ENCODE data around the gene RTN4RL1.

RTN4RL1 gene

DNA sequence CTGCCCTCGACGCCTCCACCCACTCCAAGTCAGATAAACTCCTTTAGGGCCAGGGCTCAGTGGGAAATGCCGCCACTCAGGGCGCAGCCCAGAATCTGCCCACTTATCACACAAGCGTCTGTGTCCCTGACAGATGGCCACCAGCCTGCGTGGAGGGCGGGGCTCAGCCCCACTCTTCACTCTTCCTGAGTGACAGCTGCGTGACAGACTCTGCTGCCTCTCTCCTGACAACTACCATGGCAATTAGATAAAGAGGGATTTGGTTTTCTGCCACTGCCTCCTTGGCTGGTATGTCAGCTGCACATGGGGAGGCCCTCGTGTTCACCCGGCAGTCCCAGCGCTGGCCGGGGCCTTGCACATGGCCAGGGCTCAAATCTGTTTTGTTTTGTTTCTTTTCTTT lies 96.2 kb downstream of the RTN4RL1 start:
- Histone ChIP-seq H3K4me3 (ENCODE audit: low read length, poor library complexity, severe bottlenecking) (no peak overlapping the region), H3K36me3 (ENCODE audit: insufficient read depth, low read length) (no peaks in the 10 kb centered on the region), H3K27me3 (ENCODE audit: insufficient read depth, low read length, poor library complexity, severe bottlenecking) (no peaks in the 10 kb centered on the region), H2AFZ (ENCODE audit: low read length) (no peak overlapping the region), H3K4me2 (ENCODE audit: low read depth, low read length, poor library complexity, severe bottlenecking) (no peak overlapping the region), H3K79me2 (ENCODE audit: insufficient read depth, low read length) (no peaks in the 10 kb centered on the region), H3K4me1 (ENCODE audit: insufficient read depth, low read length, poor library complexity, severe bottlenecking) (no peaks in the 10 kb centered on the region), H3K9ac (ENCODE audit: low read depth, low read length, poor library complexity, severe bottlenecking) (no peak overlapping the region), H3K9me3 (ENCODE audit: insufficient read depth, low read depth, low read length) (no peaks in the 10 kb centered on the region), H3K9me2 (replicated peaks; ENCODE audit: low read depth, low read length) (no peaks in the 10 kb centered on the region), H3F3A (ENCODE audit: low read depth) (no peaks in the 10 kb centered on the region), H4K20me1 (ENCODE audit: insufficient read depth, low read length, poor library complexity, severe bottlenecking) (no peaks in the 10 kb centered on the region)
- TF ChIP-seq, protein P1, sequence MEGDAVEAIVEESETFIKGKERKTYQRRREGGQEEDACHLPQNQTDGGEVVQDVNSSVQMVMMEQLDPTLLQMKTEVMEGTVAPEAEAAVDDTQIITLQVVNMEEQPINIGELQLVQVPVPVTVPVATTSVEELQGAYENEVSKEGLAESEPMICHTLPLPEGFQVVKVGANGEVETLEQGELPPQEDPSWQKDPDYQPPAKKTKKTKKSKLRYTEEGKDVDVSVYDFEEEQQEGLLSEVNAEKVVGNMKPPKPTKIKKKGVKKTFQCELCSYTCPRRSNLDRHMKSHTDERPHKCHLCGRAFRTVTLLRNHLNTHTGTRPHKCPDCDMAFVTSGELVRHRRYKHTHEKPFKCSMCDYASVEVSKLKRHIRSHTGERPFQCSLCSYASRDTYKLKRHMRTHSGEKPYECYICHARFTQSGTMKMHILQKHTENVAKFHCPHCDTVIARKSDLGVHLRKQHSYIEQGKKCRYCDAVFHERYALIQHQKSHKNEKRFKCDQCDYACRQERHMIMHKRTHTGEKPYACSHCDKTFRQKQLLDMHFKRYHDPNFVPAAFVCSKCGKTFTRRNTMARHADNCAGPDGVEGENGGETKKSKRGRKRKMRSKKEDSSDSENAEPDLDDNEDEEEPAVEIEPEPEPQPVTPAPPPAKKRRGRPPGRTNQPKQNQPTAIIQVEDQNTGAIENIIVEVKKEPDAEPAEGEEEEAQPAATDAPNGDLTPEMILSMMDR (conservative IDR thresholded peaks at IDR 0.05; ENCODE audit: low read length) = no peak
- no peak for TF ChIP-seq EZH2phosphoT487 (IDR thresholded peaks at IDR 0.05; ENCODE audit: borderline replicate concordance)

DNA sequence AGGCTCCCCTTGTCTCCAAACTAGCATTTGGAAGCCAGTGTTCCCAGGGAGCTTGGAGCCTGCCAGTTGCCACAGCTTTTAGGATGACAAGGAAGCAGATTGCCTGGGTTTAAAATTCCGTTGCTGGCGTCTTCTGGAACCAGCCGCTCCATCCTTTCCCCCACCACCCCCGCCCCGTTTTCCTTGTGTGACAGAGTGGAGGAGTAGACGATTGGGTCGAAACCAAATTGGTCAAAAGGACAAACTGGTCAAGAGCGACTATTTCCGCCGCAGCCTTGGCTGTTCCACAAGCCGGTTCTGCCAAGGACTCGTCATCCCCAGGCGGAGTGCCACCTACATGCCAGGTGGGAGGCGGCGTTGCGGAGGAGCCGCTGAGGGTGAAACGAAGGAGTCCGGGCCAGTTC lies 104.2 kb downstream of the RTN4RL1 start:
- H3K9me3 ChIP-seq (ENCODE audit: insufficient read depth, low read depth, low read length) = no peaks in the 10 kb centered on the region
- no peaks in the 10 kb centered on the region for H3K9me2 ChIP-seq (replicated peaks; ENCODE audit: low read depth, low read length)
- TF ChIP-seq, protein P1 (conservative IDR thresholded peaks at IDR 0.05; ENCODE audit: low read length) = no peak
- TF ChIP-seq EZH2phosphoT487 (IDR thresholded peaks at IDR 0.05; ENCODE audit: borderline replicate concordance) = no peak
- H2AFZ ChIP-seq (ENCODE audit: low read length) = no peak overlapping the region
- no peaks in the 10 kb centered on the region for H3K36me3 ChIP-seq (ENCODE audit: insufficient read depth, low read length)
- H3K79me2 ChIP-seq (ENCODE audit: insufficient read depth, low read length) = no peaks in the 10 kb centered on the region
- H3K4me2 ChIP-seq (ENCODE audit: low read depth, low read length, poor library complexity, severe bottlenecking) = no peak overlapping the region
- no peak overlapping the region for H3K4me3 ChIP-seq (ENCODE audit: low read length, poor library complexity, severe bottlenecking)
- no peaks in the 10 kb centered on the region for H3K27me3 ChIP-seq (ENCODE audit: insufficient read depth, low read length, poor library complexity, severe bottlenecking)
- H3K4me1 ChIP-seq (ENCODE audit: insufficient read depth, low read length, poor library complexity, severe bottlenecking) = no peaks in the 10 kb centered on the region
- no peak overlapping the region for H3K9ac ChIP-seq (ENCODE audit: low read depth, low read length, poor library complexity, severe bottlenecking)
- no peaks in the 10 kb centered on the region for H3F3A ChIP-seq (ENCODE audit: low read depth)
- H4K20me1 ChIP-seq (ENCODE audit: insufficient read depth, low read length, poor library complexity, severe bottlenecking) = no peaks in the 10 kb centered on the region

DNA sequence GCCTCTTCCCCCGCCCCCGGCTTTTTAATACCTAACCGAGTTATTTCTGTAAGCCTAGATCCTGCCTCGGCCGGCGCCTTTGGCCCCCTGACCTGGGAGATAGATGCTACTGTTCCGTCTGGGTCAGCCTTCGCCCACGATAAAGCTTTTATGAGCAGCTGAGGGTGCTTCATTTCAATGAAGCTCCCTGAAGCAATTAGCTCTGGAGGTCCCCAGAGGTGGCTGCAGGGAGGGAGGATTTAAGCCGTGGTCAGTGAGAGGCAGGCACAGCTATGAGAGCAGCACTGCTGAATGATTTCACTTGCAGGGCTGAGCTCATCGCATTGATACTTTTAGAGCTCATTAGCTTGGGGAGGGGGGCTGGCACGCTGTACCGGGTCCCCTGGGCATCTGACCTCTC lies 105.9 kb downstream of the RTN4RL1 start:
- H3K4me2 ChIP-seq (ENCODE audit: low read depth, low read length, poor library complexity, severe bottlenecking) = no peak overlapping the region
- H3K27me3 ChIP-seq (ENCODE audit: insufficient read depth, low read length, poor library complexity, severe bottlenecking) = no peaks in the 10 kb centered on the region
- TF ChIP-seq EZH2phosphoT487 (IDR thresholded peaks at IDR 0.05; ENCODE audit: borderline replicate concordance) = no peak
- TF ChIP-seq, protein P1 (conservative IDR thresholded peaks at IDR 0.05; ENCODE audit: low read length) = no peak
- no peak overlapping the region for H3K4me3 ChIP-seq (ENCODE audit: low read length, poor library complexity, severe bottlenecking)
- H3K36me3 ChIP-seq (ENCODE audit: insufficient read depth, low read length) = no peaks in the 10 kb centered on the region
- no peak overlapping the region for H2AFZ ChIP-seq (ENCODE audit: low read length)
- no peak overlapping the region for H3K9ac ChIP-seq (ENCODE audit: low read depth, low read length, poor library complexity, severe bottlenecking)
- H3K79me2 ChIP-seq (ENCODE audit: insufficient read depth, low read length) = no peaks in the 10 kb centered on the region
- no peaks in the 10 kb centered on the region for H3K9me2 ChIP-seq (replicated peaks; ENCODE audit: low read depth, low read length)
- H4K20me1 ChIP-seq (ENCODE audit: insufficient read depth, low read length, poor library complexity, severe bottlenecking) = no peaks in the 10 kb centered on the region
- no peaks in the 10 kb centered on the region for H3K4me1 ChIP-seq (ENCODE audit: insufficient read depth, low read length, poor library complexity, severe bottlenecking)
- H3F3A ChIP-seq (ENCODE audit: low read depth) = no peaks in the 10 kb centered on the region
- no peaks in the 10 kb centered on the region for H3K9me3 ChIP-seq (ENCODE audit: insufficient read depth, low read depth, low read length)

Measured in Loucy (cell line).